ENCODE results near the gene UFM1. TPM values are rescaled to one million over a fixed set of nuclear protein-coding genes. Genes with fewer than 3 reads are reported as not detected.

Gene UFM1
- total RNA-seq, result 109 TPM

GRCh38 chr13:38349390-38350113, at the start of gene UFM1:
Gene UFM1 (plus strand): TSS chr13:38349851. CDS start chr13:38349920, 69 bp downstream.

Measured in camera-type eye (tissue), 1 donor.